Memory B cell (primary cell): Measurements from ENCODE around the gene MBLAC1.

Source experiments
- ATAC-seq: fragments of 150-1000 bp; cut with Tn5 transposase; 2 replicates; pipeline ENCODE4 v1.10.0; 2021; ENCODE audit warnings: low read depth, mild to moderate bottlenecking, moderate library complexity
- DNase-seq, 2 donors: peaks; one replicate each; pipeline ENCODE4 v3.0.0; 2022; ENCODE audit warnings: low spot score in 2 of 2
- H3K27ac Mint-ChIP-seq: one replicate; pipeline ENCODE4 v1.8.0; 2022; ENCODE audit warnings: mild to moderate bottlenecking, moderate library complexity, mixed read lengths
- H3K27me3 Mint-ChIP-seq: one replicate; pipeline ENCODE4 v1.8.0; 2022; ENCODE audit warnings: mixed read lengths
- H3K36me3 Mint-ChIP-seq: one replicate; pipeline ENCODE4 v1.8.0; 2022; ENCODE audit warnings: mild to moderate bottlenecking, mixed read lengths
- H3K4me1 Mint-ChIP-seq: one replicate; pipeline ENCODE4 v1.8.0; 2022; ENCODE audit warnings: mixed read lengths
- H3K4me3 Mint-ChIP-seq: one replicate; pipeline ENCODE4 v1.8.0; 2022; ENCODE audit warnings: mild to moderate bottlenecking, moderate library complexity, mixed read lengths
- H3K9me3 Mint-ChIP-seq: one replicate; pipeline ENCODE4 v1.8.0; 2022; ENCODE audit warnings: mixed read lengths

Gene MBLAC1

DNA sequence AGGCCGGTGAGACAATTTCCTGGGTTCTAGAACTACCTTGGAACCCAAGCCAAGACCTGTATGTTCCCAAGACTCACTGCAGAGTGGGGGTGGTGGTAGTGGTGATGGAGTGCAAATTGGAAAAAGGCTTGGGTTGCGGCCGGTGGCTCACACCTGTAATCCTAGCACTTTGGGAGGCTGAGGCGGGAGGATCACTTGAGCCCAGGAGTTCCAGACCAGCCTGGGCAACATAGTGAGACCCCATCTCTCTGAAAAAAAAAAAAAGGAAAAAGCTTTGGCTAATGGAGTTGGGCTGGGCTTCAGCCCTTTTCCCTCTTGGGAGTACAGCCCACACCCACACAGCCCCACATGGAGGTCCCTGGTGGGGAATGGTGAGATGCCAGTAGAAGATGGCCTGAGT, 21.2 kb upstream of the MBLAC1 start:
- no peak for ATAC-seq
- Mint-ChIP-seq H3K9me3 (no peaks in the 10 kb centered on the region), H3K27me3 (no peaks in the 10 kb centered on the region), H3K36me3 (peaks cover 18% of the 10 kb centered on the region), H3K27ac (no peak overlapping the region), H3K4me3 (no peak overlapping the region), H3K4me1 (peaks cover 8% of the 10 kb centered on the region)
- no peak for DNase-seq

DNA sequence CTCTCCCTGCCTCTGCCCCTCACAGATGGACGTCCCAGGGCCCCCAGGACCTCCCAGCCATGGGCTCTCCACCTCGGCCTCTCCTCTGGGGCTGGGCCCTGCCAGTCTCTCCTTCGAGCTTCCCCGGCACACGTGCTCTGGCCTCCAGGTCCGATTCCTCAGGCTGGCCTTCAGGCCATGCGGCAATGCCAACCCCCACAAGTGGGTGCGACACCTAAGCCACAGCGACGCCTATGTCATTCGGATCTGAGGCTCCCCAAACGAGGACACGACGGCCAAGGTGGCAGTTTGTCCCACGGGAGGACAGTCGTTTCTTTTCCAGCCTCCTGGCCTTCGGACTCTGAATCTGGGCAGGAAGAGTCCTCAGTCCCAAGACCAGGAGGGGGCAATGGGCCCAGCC, 20.1 kb upstream of the MBLAC1 start:
- ATAC-seq, result no peak
- no peak overlapping the region for H3K27ac Mint-ChIP-seq
- H3K9me3 Mint-ChIP-seq, result no peaks in the 10 kb centered on the region
- peaks cover 21% of the 10 kb centered on the region for H3K36me3 Mint-ChIP-seq
- peaks cover 8% of the 10 kb centered on the region for H3K4me1 Mint-ChIP-seq
- no peak for DNase-seq
- no peaks in the 10 kb centered on the region for H3K27me3 Mint-ChIP-seq
- no peak overlapping the region for H3K4me3 Mint-ChIP-seq

DNA sequence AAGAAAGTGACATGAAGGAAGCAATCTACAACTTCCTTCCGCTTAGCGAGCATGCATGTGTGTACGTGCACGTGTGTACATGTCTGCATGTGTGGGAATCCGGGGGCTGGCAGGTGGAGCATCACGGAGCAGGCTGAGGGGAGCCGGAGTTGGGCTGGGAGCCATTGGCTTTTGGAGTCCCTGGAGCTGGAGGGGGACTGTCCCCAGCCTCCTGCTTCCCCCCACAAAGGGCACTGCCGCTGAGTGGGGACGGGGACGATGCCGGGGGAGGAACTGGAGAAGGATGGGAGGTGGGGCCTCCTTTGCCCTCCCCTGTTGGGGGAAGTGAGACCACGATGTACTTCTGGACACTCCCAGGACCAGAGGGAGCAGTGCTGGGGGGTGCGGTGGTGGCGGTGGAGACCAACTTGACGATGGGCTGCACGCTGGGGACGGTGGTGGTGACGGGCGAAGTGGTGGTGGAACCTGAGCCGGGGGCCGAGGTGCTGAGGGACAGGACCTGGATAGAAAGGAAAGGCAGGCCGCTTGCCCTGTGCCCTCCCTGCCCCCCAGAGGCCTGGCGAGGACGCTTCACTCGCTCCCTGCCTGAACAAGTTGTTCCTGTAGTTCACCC, 19.5 kb upstream of the MBLAC1 start:
- ATAC-seq, result no peak
- Mint-ChIP-seq H3K4me3 (no peak overlapping the region), H3K4me1 (peaks cover 8% of the 10 kb centered on the region)

DNA sequence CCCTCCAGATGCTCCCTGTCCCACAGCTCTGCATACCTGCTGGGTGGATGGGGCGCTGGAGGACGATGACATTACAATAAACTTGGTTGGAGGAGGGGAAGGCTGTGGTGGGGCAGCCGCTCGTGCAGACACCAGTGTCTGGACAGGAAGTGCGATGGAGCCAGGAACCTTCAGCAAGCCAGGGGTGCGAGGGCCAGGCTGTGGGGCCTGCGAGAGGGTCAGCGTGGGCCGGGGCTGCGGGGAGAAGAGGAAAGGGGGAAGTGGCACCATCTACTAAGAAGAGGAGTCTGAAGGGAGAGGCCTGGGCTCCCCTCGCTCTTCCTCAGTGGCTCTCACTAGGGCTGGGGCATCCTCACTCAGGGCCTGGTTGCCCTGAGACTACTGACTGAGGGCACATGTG, 18.9 kb upstream of the MBLAC1 start:
- H3K27ac Mint-ChIP-seq, result no peak overlapping the region
- no peaks in the 10 kb centered on the region for H3K27me3 Mint-ChIP-seq
- DNase-seq, result no peak
- no peaks in the 10 kb centered on the region for H3K9me3 Mint-ChIP-seq
- no peak overlapping the region for H3K4me3 Mint-ChIP-seq
- ATAC-seq, result no peak
- peaks cover 4% of the 10 kb centered on the region for H3K4me1 Mint-ChIP-seq
- peaks cover 23% of the 10 kb centered on the region for H3K36me3 Mint-ChIP-seq

More for the DNA sequence above, 19.5 kb upstream of the MBLAC1 start:
- no peaks in the 10 kb centered on the region for H3K9me3 Mint-ChIP-seq
- peaks cover 21% of the 10 kb centered on the region for H3K36me3 Mint-ChIP-seq
- no peak for DNase-seq
- H3K27me3 Mint-ChIP-seq, result no peaks in the 10 kb centered on the region
- H3K27ac Mint-ChIP-seq, result no peak overlapping the region

DNA sequence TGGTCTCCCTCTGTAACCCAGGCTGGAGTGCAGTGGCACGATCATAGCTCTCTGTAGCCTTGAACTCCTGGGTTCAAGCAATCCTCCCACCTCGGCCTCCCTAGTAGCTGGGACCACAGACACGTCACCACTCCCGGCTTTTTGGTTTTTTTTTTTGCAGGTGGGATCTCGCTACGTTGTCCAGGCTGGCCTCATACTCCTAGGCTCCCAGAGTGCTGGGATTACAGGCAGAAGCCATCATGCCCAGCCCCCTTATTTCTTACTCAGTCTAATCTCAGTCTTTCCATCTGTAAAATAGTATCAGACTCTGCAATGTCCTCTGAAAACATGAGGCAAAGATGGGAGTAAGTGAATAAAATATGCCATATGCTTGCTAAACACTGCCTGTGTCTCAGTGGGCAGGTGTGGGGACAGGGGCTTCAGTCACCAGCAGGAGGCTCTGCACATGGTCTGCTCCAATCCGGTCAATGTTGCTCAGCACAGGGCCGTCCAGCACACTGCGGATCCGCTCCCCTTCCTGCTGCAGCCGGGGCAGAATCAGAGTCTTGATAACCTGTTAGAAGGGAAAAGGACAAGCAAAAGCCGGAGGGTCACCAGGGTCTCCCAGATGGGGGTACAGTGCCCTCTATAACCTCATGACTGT, 17.1 kb upstream of the MBLAC1 start:
- no peak overlapping the region for H3K4me3 Mint-ChIP-seq
- no peak overlapping the region for H3K27ac Mint-ChIP-seq
- H3K4me1 Mint-ChIP-seq, result no peaks in the 10 kb centered on the region
- H3K9me3 Mint-ChIP-seq, result no peaks in the 10 kb centered on the region
- H3K27me3 Mint-ChIP-seq, result no peaks in the 10 kb centered on the region
- H3K36me3 Mint-ChIP-seq, result peaks cover 21% of the 10 kb centered on the region
- DNase-seq (no peak), ATAC-seq (no peak)

DNA sequence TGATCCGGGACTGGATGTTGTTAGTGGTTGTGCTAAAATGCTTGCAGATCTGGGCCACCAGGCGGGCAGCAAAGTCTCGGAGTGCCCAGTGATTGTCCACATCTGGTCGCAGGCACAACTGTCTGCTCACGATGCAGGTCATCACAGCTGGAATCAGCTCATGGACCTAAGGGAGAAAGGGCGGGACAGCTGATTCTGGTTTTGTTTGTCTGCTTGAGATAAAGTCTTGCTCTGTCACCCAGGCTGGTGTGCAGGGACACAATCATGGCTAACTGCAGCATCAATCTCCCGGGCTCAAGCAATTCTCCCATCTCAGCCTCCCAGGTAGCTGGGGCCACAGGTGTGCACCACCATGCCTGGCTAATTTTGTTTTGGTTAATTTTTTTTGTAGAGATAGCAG, 15.6 kb upstream of the MBLAC1 start:
- no peak overlapping the region for H3K4me3 Mint-ChIP-seq
- H3K4me1 Mint-ChIP-seq, result peaks cover 2% of the 10 kb centered on the region
- no peak for DNase-seq
- no peak overlapping the region for H3K27ac Mint-ChIP-seq
- ATAC-seq, result no peak
- H3K27me3 Mint-ChIP-seq, result no peaks in the 10 kb centered on the region
- peaks cover 22% of the 10 kb centered on the region for H3K36me3 Mint-ChIP-seq
- no peaks in the 10 kb centered on the region for H3K9me3 Mint-ChIP-seq

DNA sequence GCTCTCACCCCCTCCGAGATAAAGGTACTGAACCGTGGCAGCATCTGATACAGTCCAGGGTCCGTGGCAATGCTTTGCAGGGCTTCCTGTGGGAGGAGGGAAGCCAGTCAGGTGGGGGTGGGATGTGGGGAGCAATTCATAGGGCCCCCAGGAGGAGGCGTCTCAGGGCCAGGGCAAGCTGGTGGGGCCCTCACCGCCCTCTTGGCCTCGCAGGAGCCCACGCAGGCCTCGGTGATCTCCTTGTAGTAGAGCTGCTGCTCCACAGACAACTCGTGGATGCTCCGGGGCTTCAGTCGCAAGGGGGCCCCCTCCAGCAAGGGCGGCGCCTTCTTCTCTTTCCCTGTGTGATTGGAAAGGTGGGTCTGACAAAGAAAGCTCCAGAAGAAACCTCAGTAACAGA, 14.9 kb upstream of the MBLAC1 start:
- no peak for ATAC-seq
- Mint-ChIP-seq H3K4me1 (peaks cover 2% of the 10 kb centered on the region), H3K4me3 (no peak overlapping the region)

DNA sequence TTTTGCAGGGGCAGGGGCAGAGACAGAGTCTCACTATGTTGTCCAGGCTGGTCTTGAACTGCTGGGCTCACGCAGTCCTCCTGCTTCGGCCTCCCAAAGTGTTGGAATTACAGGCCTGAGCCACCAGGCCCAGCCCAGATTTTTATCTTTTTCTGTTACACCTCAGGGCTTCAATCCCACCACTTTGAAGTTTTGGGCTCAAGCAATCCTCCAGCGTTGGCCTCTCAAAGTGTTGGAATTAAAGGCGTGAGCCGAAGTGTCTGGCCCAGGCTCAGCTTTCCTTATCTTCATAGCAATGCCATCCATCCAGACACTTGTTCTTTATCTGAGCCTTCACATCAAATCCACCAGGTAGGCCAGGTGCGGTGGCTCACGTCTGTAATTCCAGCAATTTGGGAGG, 11.7 kb upstream of the MBLAC1 start:
- Mint-ChIP-seq H3K27me3 (no peaks in the 10 kb centered on the region), H3K4me1 (peaks cover 12% of the 10 kb centered on the region), H3K9me3 (no peaks in the 10 kb centered on the region), H3K36me3 (peaks cover 11% of the 10 kb centered on the region), H3K4me3 (no peak overlapping the region), H3K27ac (no peak overlapping the region)
- DNase-seq (no peak), ATAC-seq (no peak)

More for the DNA sequence above, 14.9 kb upstream of the MBLAC1 start:
- peaks cover 22% of the 10 kb centered on the region for H3K36me3 Mint-ChIP-seq
- no peak overlapping the region for H3K27ac Mint-ChIP-seq
- no peaks in the 10 kb centered on the region for H3K9me3 Mint-ChIP-seq
- no peaks in the 10 kb centered on the region for H3K27me3 Mint-ChIP-seq
- DNase-seq, result no peak

DNA sequence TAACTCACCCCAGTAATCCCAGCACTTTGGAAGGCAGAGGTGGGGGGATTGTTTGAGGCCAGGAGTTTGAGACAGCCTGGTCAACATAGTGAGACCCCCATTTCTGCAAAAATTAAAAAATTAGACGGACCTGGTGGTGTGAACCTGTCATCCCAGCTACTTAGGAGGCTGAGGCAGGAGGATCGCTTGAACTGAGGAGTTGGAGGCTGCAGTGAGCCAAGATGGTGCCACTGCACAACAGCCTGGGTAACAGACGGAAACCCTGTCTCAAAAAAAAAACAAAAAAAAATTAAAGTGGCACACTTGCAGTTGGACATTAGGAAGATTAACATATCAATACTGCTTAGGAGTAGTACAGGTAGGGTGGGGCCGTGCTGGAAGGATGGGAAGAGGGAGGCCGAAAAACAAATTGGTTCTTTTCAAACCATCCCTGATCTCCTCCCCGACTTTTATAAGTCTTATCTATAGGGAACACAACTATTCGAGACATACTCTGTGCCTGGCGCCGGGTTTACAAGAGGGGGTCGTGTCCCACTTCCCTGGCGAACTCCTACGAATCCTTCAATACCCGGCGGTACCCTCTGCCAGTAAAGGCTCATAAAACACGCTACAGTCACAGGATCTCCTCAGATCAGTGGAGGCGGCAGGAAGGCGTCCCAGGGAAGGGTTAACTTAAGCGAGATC, 8.2 kb upstream of the MBLAC1 start:
- Mint-ChIP-seq H3K27me3 (no peaks in the 10 kb centered on the region), H3K4me3 (peak overlapping the region; percentile 95), H3K36me3 (peaks cover 8% of the 10 kb centered on the region), H3K9me3 (no peaks in the 10 kb centered on the region), H3K27ac (peak overlapping the region; percentile 98), H3K4me1 (peaks cover 22% of the 10 kb centered on the region)
- no peak for ATAC-seq
- DNase-seq, result no peak

DNA sequence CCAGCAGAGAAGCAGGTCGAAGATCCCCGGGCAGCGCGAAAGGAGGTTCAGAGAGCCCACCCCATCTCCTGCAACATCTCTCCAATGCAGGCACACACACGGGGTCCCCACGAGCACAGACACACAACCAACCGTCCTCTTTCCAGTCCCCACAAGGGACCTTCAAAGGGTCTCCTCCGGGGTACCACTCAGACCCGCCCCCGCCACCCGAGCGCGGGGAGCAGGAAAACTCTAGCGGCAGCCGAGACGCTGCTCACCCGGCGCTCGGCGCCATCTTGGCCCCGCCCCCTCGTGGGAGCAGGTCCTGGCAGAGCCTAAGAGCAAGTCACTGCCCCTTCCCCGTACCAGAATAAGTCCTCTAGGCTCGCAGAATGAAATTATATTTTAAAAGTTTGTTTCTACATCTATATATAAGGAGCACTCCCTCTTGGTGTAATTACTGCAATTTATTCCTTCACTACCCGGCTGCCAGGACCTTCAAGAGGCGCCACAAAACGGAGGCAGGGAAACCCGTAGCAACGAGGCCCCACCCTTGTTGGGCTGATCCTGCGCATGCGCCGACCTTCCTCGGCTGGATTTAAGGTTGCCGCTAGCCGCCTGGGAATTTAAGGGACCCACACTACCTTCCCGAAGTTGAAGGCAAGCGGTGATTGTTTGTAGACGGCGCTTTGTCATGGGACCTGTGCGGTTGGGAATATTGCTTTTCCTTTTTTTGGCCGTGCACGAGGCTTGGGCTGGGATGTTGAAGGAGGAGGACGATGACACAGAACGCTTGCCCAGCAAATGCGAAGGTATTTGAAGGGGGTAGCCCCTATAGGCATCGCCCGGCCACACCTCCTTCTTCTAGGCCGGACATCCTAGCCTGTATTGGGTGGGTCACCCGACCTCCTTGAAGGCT, 7.4 kb upstream of the MBLAC1 start, which contains the start of the genes CNPY4 and TAF6:
Gene CNPY4, plus strand, starts transcription at position 563 of the 898 bp plus-strand sequence. Its CDS starts 111 bp downstream, at position 674.
Gene TAF6, minus strand, starts transcription at position 287 of the 898 bp plus-strand sequence. CDS start 5,149 bp downstream, outside the sequence.
- Mint-ChIP-seq H3K27me3 (no peaks in the 10 kb centered on the region), H3K27ac (peak within 1 kb of the TSS; percentile 98), H3K4me3 (peak within 1 kb of the TSS; percentile 95), H3K9me3 (no peaks in the 10 kb centered on the region), H3K36me3 (peaks cover 8% of the 10 kb centered on the region), H3K4me1 (peaks cover 22% of the 10 kb centered on the region)
- ATAC-seq (peak; percentile 81), DNase-seq (peak; percentile 89 to 91)

DNA sequence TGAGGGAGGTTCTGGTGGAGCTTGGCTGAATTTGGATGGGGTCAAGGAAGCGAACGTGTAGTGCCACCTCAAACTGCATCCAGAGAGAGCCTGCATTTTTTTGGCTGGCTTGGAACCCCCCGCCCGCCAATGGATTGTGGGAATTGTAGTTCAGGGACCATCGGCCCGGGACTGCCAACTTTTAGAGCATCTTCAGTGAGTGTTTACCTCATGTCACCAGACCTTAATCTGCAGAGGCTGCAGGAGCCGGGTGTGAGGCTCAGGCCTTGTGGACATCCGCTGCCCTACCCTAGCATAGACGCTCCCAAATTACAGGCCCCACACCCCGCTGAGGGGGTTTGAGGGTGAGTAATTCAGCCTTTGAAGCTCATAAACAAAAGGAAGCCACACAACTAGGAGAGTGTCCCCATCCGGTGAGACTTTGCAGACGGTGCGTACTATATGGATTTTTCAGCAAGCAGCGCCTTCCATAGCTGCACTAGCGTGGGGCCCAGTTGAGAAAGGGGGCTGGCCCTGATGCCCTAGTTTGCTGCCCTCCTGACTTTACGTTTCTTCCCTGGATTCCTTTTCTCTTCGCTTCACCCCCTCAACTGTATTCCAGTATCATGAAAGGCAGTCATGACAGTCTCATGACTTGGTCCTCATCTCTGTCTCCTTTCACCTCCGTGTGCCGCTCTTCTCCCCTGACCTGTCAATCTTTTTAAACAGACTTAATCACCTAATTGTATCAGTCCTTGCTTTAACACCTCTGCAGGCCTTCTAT, 6.6 kb upstream of the MBLAC1 start:
- no peaks in the 10 kb centered on the region for H3K27me3 Mint-ChIP-seq
- no peaks in the 10 kb centered on the region for H3K9me3 Mint-ChIP-seq
- peaks cover 28% of the 10 kb centered on the region for H3K4me1 Mint-ChIP-seq
- ATAC-seq, result peak; percentile 46
- peak overlapping the region; percentile 95 for H3K4me3 Mint-ChIP-seq
- H3K36me3 Mint-ChIP-seq, result peaks cover 8% of the 10 kb centered on the region
- peak in 1 of 2 donors; percentile 50 for DNase-seq
- peak overlapping the region; percentile 98 for H3K27ac Mint-ChIP-seq

DNA sequence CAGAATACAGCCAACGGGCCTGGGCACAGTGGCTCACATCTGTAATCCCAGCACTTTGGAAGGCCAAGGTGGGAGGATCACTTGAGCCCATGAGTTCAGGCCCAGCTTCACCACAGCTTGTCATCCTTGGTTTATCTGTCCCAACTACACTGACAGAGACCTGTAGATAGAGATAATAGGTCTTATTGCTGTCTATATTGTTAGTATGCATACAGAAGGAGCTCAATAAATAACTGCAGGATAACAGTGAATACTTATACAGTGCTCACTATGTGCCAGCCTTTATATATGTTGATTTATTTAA, 6.1 kb upstream of the MBLAC1 start:
- DNase-seq (no peak), ATAC-seq (no peak)
- H3K4me1 Mint-ChIP-seq, result peaks cover 28% of the 10 kb centered on the region
- peak overlapping the region; percentile 98 for H3K27ac Mint-ChIP-seq
- peak overlapping the region; percentile 95 for H3K4me3 Mint-ChIP-seq
- H3K27me3 Mint-ChIP-seq, result no peaks in the 10 kb centered on the region
- no peaks in the 10 kb centered on the region for H3K9me3 Mint-ChIP-seq
- H3K36me3 Mint-ChIP-seq, result peaks cover 8% of the 10 kb centered on the region

DNA sequence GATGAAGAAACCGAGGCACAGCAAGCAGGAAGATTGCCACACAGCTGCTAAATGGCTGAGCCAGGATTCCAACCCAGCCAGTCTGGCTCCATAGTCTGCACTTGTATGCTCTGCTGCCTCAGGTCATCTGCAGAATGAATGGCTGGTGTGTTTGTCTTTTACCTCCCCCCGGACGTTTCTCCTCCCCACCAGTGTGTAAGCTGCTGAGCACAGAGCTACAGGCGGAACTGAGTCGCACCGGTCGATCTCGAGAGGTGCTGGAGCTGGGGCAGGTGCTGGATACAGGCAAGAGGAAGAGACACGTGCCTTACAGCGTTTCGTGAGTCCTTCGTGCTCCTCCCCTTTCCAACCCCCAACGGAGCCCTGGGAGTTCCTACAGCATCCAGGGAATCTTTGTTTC, 4.7 kb upstream of the MBLAC1 start:
- no peaks in the 10 kb centered on the region for H3K9me3 Mint-ChIP-seq
- H3K4me3 Mint-ChIP-seq, result no peak overlapping the region
- H3K4me1 Mint-ChIP-seq, result peaks cover 28% of the 10 kb centered on the region
- no peak for ATAC-seq
- no peaks in the 10 kb centered on the region for H3K27me3 Mint-ChIP-seq
- H3K27ac Mint-ChIP-seq, result no peak overlapping the region
- DNase-seq, result no peak
- H3K36me3 Mint-ChIP-seq, result peaks cover 3% of the 10 kb centered on the region
